SK-N-MC (cell line): ENCODE measurements around the gene ARSI.

Source experiments
- EZH2 ChIP-seq: fragments of 200-600 bp; sonication (generic); IDR thresholded peaks from one replicate; pipeline ENCODE4 v1.6.1; 2017; ENCODE audit warnings: antibody characterized with exemption
- FOXP2 ChIP-seq: optimal IDR thresholded peaks from 2 replicates; pipeline ENCODE3; 2011; ENCODE audit warnings: mild to moderate bottlenecking, moderate library complexity; ENCODE audit not compliant: insufficient read depth; ENCODE audit errors: extremely low read length, control extremely low read depth
- POLR2AphosphoS5 ChIP-seq: IDR thresholded peaks from 2 replicates; pipeline ENCODE4 v1.6.1; 2012; ENCODE audit warnings: mild to moderate bottlenecking, low read depth, low read length, borderline replicate concordance

- no peak for TF ChIP-seq FOXP2
- TF ChIP-seq POLR2AphosphoS5, result no peak
- no peak for TF ChIP-seq EZH2
Observed at GRCh38 chr5:150299571-150300327, 3.0 kb downstream of the ARSI start.
